GM19467 (cell line): Measurements from ENCODE around the gene CD7.

Experiments used
- ATAC-seq: cut with Tn5 transposase; IDR thresholded peaks from one replicate; pipeline ENCODE4 v1.9.1; 2021; ENCODE audit warnings: mild to moderate bottlenecking, moderate library complexity; ENCODE audit not compliant: unreplicated experiment

Gene CD7

GRCh38 chr17:82282239-82283207, 34.9 kb downstream of the CD7 start:
- ATAC-seq = no peak

- no peak for ATAC-seq
Observed at GRCh38 chr17:82281502-82282238, 35.7 kb downstream of the CD7 start.

- ATAC-seq = no peak
Observed at GRCh38 chr17:82281076-82281475, 36.3 kb downstream of the CD7 start.

GRCh38 chr17:82280537-82280936, 36.9 kb downstream of the CD7 start:
- ATAC-seq = no peak

GRCh38 chr17:82278786-82279391, 38.5 kb downstream of the CD7 start:
- ATAC-seq = no peak

- ATAC-seq = no peak
Observed at GRCh38 chr17:82278308-82278707, 39.1 kb downstream of the CD7 start.

GRCh38 chr17:82277851-82278250, 39.6 kb downstream of the CD7 start:
- ATAC-seq = no peak

GRCh38 chr17:82276938-82277337, 40.5 kb downstream of the CD7 start:
- no peak for ATAC-seq

GRCh38 chr17:82275326-82275725, 42.1 kb downstream of the CD7 start:
- no peak for ATAC-seq

- ATAC-seq = no peak
Observed at GRCh38 chr17:82274134-82275020, 43.0 kb downstream of the CD7 start.

GRCh38 chr17:82273327-82274133, 43.9 kb downstream of the CD7 start, which contains the start of gene CSNK1D:
Gene CSNK1D (minus strand): TSS chr17:82273700. CDS start chr17:82273381, 319 bp downstream.
- ATAC-seq = peak; percentile 58

- no peak for ATAC-seq
Observed at GRCh38 chr17:82272495-82273326, 44.7 kb downstream of the CD7 start.

GRCh38 chr17:82271401-82271800, 46.0 kb downstream of the CD7 start:
- ATAC-seq = no peak

- ATAC-seq = no peak
Observed at GRCh38 chr17:82270651-82271050, 46.8 kb downstream of the CD7 start.

GRCh38 chr17:82269882-82270500, 47.4 kb downstream of the CD7 start:
- no peak for ATAC-seq

- ATAC-seq = no peak
Observed at GRCh38 chr17:82269138-82269881, 48.1 kb downstream of the CD7 start.

GRCh38 chr17:82267575-82268379, 49.6 kb downstream of the CD7 start:
- ATAC-seq = no peak
